Activated naive CD4-positive, alpha-beta T cell treated with anti-CD3 and anti-CD28 coated beads, Interleukin-2, amount 50 U/mL, for 72 hours (primary cell): Measurements from ENCODE around the gene OR10V1. TPM values are rescaled to one million over a fixed set of nuclear protein-coding genes. Genes with fewer than 3 reads are reported as not detected.

Experiments
- ATAC-seq, 2 donors: fragments of 150-1000 bp; cut with Tn5 transposase; 2 replicates each; pipeline ENCODE4 v1.10.0; 2021; ENCODE audit warnings: mild to moderate bottlenecking in 2 of 2, moderate library complexity in 2 of 2
- DNase-seq, 2 donors: peaks; one replicate each; pipeline ENCODE4 v3.0.0; 2021 to 2022; ENCODE audit warnings: low spot score in 2 of 2
- H3K27ac Mint-ChIP-seq, 2 donors: one replicate each; pipeline ENCODE4 v1.8.0; 2022; ENCODE audit warnings: mild to moderate bottlenecking in 2 of 2, mixed read lengths in 2 of 2
- H3K36me3 Mint-ChIP-seq, 2 donors: one replicate each; pipeline ENCODE4 v1.8.0; 2022; ENCODE audit warnings: mixed read lengths in 2 of 2
- H3K9me3 Mint-ChIP-seq, 2 donors: one replicate each; pipeline ENCODE4 v1.8.0; 2022; ENCODE audit warnings: mixed read lengths in 2 of 2
- total RNA-seq, 2 donors: library from RNA; stranded (reverse); gene quantifications; one replicate each; pipeline ENCODE4 v1.2.3, GENCODE V29; 2022

Gene OR10V1
- not detected for total RNA-seq

GRCh38 chr11:59713745-59714144 is at the start of gene OR10V1:
TSS of gene OR10V1 (minus strand) at chr11:59713845. CDS start at chr11:59713845, 0 bp downstream.
- no peak within 1 kb of the TSS for H3K27ac Mint-ChIP-seq
- ATAC-seq (no peak), DNase-seq (no peak)
- no peaks in the 10 kb centered on the region for H3K9me3 Mint-ChIP-seq
- no peaks in the 10 kb centered on the region for H3K36me3 Mint-ChIP-seq

- ATAC-seq (no peak), DNase-seq (no peak)
- Mint-ChIP-seq H3K9me3 (no peaks in the 10 kb centered on the region), H3K27ac (no peak overlapping the region), H3K36me3 (no peaks in the 10 kb centered on the region)
Observed at GRCh38 chr11:59761993-59762392, 48.3 kb upstream of the OR10V1 start.

- Mint-ChIP-seq H3K27ac (no peak overlapping the region), H3K9me3 (no peaks in the 10 kb centered on the region), H3K36me3 (no peaks in the 10 kb centered on the region)
- DNase-seq (no peak), ATAC-seq (no peak)
Observed at GRCh38 chr11:59760771-59761170, 47.1 kb upstream of the OR10V1 start.

- H3K36me3 Mint-ChIP-seq: peaks cover 0 to 2% of the 10 kb centered on the region in 2 donors
- no peaks in the 10 kb centered on the region for H3K9me3 Mint-ChIP-seq
- H3K27ac Mint-ChIP-seq: peak overlapping the region in 1 of 2 donors; percentile 2
- DNase-seq (no peak), ATAC-seq (no peak)
Observed at GRCh38 chr11:59759900-59760299, 46.3 kb upstream of the OR10V1 start.

GRCh38 chr11:59758401-59759037 is 44.9 kb upstream of the OR10V1 start:
- H3K9me3 Mint-ChIP-seq: no peaks in the 10 kb centered on the region
- DNase-seq (no peak), ATAC-seq (no peak)
- H3K36me3 Mint-ChIP-seq: peaks cover 0 to 7% of the 10 kb centered on the region in 2 donors
- no peak overlapping the region for H3K27ac Mint-ChIP-seq

GRCh38 chr11:59756845-59757244 is 43.2 kb upstream of the OR10V1 start:
- ATAC-seq: no peak
- H3K9me3 Mint-ChIP-seq: no peaks in the 10 kb centered on the region
- DNase-seq: no peak
- H3K27ac Mint-ChIP-seq: no peak overlapping the region
- H3K36me3 Mint-ChIP-seq: peaks cover 0 to 7% of the 10 kb centered on the region in 2 donors

GRCh38 chr11:59756558-59756840 is 42.9 kb upstream of the OR10V1 start:
- peaks cover 0 to 7% of the 10 kb centered on the region in 2 donors for H3K36me3 Mint-ChIP-seq
- H3K27ac Mint-ChIP-seq: no peak overlapping the region
- ATAC-seq: no peak
- no peaks in the 10 kb centered on the region for H3K9me3 Mint-ChIP-seq
- no peak for DNase-seq

- peak in 1 of 2 donors; percentile 12 for DNase-seq
Observed at GRCh38 chr11:59755701-59756557, 42.3 kb upstream of the OR10V1 start.

GRCh38 chr11:59754859-59755700 is 41.4 kb upstream of the OR10V1 start, which contains the start of gene STX3:
TSS of gene STX3 (plus strand) at chr11:59755376. CDS start at chr11:59755606, 230 bp downstream.
- DNase-seq: peak; percentile 69 to 73
- H3K27ac Mint-ChIP-seq: peak within 1 kb of the TSS; percentile 21 to 97
- H3K36me3 Mint-ChIP-seq: peaks cover 0 to 7% of the 10 kb centered on the region in 2 donors
- no peaks in the 10 kb centered on the region for H3K9me3 Mint-ChIP-seq
- peak; percentile 84 to 89 for ATAC-seq

More at GRCh38 chr11:59755701-59756557, 42.3 kb upstream of the OR10V1 start:
- peak; percentile 2 to 68 for ATAC-seq
- Mint-ChIP-seq H3K9me3 (no peaks in the 10 kb centered on the region), H3K36me3 (peaks cover 0 to 7% of the 10 kb centered on the region in 2 donors), H3K27ac (no peak overlapping the region)

GRCh38 chr11:59754494-59754858 is 40.8 kb upstream of the OR10V1 start:
- H3K36me3 Mint-ChIP-seq: peaks cover 0 to 7% of the 10 kb centered on the region in 2 donors
- ATAC-seq (peak; percentile 19 to 34), DNase-seq (no peak)
- H3K9me3 Mint-ChIP-seq: no peaks in the 10 kb centered on the region
- peak overlapping the region in 1 of 2 donors; percentile 21 for H3K27ac Mint-ChIP-seq

- Mint-ChIP-seq H3K9me3 (no peaks in the 10 kb centered on the region), H3K27ac (peak overlapping the region; percentile 21 to 97), H3K36me3 (peaks cover 0 to 7% of the 10 kb centered on the region in 2 donors)
- ATAC-seq: peak; percentile 73 to 77
- DNase-seq: peak; percentile 76 to 85
Observed at GRCh38 chr11:59753650-59754493, 40.2 kb upstream of the OR10V1 start.

- no peak for ATAC-seq
- no peaks in the 10 kb centered on the region for H3K9me3 Mint-ChIP-seq
- H3K36me3 Mint-ChIP-seq: no peaks in the 10 kb centered on the region
- H3K27ac Mint-ChIP-seq: no peak overlapping the region
- no peak for DNase-seq
Observed at GRCh38 chr11:59746111-59746510, 32.5 kb upstream of the OR10V1 start.

- ATAC-seq (no peak), DNase-seq (no peak)
- Mint-ChIP-seq H3K9me3 (no peaks in the 10 kb centered on the region), H3K36me3 (no peaks in the 10 kb centered on the region), H3K27ac (no peak overlapping the region)
Observed at GRCh38 chr11:59730896-59731565, 17.4 kb upstream of the OR10V1 start.

GRCh38 chr11:59729834-59730233 is 16.2 kb upstream of the OR10V1 start:
- Mint-ChIP-seq H3K27ac (no peak overlapping the region), H3K9me3 (no peaks in the 10 kb centered on the region), H3K36me3 (no peaks in the 10 kb centered on the region)
- no peak for DNase-seq
- ATAC-seq: no peak

- H3K36me3 Mint-ChIP-seq: no peaks in the 10 kb centered on the region
- ATAC-seq (peak; percentile 55 to 76), DNase-seq (no peak)
- no peaks in the 10 kb centered on the region for H3K9me3 Mint-ChIP-seq
- H3K27ac Mint-ChIP-seq: peak overlapping the region; percentile 3 to 33
Observed at GRCh38 chr11:59728913-59729312, 15.3 kb upstream of the OR10V1 start.

GRCh38 chr11:59728154-59728553 is 14.5 kb upstream of the OR10V1 start:
- no peaks in the 10 kb centered on the region for H3K36me3 Mint-ChIP-seq
- H3K9me3 Mint-ChIP-seq: no peaks in the 10 kb centered on the region
- ATAC-seq: no peak
- no peak for DNase-seq
- no peak overlapping the region for H3K27ac Mint-ChIP-seq
